Measurements from ENCODE around the gene CCL15. TPM values are rescaled to one million over a fixed set of nuclear protein-coding genes. Genes with fewer than 3 reads are reported as not detected.
A peak's percentile ranks its signal among the peaks of the same experiment; 100 is the strongest.
"Not testable (repeated sequence)": the region's sequence is repeated elsewhere in the genome, so short reads cannot be mapped to it uniquely, and the experiment has no call there.

CCL15 gene
- total RNA-seq, 1 donor from 2014 or later = 37.7 TPM

GRCh38 chr17:35995346-35995745, 6.0 kb downstream of the CCL15 start:
- DNase-seq (ENCODE audit: low spot score) = not testable (repeated sequence)

DNA sequence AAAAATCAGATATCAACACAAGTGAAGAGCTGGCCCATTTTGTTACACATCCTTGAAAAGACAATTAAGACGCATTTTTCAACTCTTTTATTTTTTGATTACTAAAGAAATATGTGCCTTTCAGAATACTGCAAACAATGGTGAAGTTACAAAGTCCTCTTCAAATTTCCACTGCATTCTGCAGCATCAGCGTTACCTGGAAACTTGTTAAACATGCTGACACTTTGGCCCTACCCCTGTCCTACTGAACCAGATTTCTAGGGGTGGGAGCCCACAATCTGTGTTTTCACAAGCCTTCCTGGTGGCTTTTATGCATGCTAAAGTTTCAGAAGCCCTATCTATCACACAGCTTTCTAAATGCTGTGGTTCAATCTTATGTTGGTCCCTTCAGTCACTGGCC, 10.3 kb downstream of the CCL15 start:
- DNase-seq (ENCODE audit: low spot score) = no peak

DNA sequence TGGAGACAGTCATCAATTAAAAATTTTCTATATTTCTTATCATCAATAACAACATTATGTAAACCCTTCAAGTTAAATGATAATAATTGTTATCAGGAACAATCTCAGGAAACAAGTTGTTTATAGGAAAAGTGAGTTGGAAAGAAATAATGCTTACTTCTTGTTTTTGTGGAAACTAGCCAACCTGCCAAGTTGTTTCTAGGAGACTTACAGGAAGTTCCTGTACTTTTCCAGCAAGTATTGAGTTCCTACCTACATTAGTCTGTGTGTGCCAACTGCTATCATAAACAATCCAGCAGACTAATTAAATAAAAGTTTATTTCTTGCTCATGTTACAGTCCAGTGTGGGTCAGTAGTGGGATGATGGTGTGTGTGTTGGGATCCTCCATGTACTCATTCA, 13.2 kb downstream of the CCL15 start:
- peak; percentile 26 for DNase-seq (ENCODE audit: low spot score)

DNA sequence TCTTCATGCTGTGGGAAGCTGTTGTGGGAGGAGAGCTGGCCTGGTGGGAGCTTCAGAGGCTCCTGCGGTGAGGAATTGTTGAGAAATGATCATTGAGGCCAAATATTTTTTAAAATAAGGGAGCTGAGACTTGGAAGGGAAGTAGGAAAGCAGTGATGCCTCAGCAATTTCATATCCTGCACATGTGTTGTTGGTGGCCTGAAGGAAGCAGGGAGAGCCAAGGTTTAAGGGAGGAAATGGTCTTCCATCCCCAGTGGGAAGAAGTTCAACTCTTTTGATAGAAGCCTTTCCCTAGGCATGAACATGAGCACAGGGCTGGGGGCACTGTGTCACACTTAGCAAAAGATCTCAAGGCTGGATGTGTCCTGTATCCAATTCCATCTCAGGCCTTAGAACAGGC, 14.7 kb downstream of the CCL15 start, which contains the start of gene CCL14:
Gene CCL14, minus strand, starts transcription at position 87 of the 400 bp plus-strand sequence. Its CDS starts 80 bp downstream, at position 7.
- no peak for DNase-seq (ENCODE audit: low spot score)

DNA sequence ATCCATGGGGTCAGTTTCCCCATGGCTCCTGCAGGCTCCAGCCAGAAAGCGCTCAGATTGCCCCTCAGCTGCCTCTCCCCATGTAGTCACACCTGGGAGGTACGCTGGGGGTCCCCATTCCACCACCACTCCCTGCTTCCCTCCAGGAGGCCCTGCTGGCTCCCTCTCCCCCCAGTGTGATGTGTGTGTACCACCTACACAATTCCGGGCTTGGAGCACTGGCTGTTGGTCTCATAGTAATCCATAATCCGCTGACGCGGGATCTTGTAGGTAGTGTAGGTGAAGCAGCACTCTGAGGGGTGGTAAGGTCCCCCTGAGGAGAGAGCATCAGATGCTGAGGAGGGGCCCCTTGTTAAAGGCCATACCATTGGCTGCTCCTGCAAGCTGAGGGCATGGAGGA, 17.2 kb downstream of the CCL15 start:
- peak; percentile 41 for DNase-seq (ENCODE audit: low spot score)

DNA sequence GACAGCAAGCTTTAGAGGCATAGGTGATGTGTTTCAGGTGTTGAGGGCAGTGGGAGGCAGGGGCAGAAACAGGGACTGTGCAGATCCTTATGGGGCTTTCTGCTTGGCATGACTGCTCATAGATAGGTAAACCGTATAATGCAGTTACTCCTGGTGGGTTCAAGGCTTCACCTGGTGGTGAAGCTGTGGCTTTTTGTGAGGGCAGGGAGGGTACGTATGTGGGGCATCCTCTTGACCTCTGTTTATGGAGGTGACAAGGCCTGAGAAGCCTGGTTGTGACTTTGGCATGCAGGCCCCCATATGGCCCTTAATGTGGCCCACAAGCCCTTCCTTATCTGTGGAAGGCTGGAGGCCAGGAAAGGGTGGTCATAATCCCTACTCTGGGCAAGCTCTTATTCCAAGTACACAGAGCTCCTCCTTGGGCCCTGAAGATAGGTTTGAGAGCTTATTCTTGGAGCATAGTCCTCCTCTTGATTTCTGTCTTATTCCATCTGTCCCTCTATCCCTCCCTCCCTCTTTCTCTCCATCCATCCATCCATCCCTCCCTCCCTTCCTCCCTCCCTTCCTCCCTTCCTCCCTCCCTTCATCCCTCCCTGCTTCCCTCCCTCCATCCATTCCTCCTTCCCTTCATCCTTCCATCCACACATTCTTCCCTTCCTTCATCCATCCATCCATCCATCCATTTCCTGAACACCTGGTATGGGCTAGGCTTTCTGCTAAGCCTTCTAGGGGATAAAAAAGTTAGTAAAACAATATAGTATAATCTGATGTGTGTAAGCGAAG, 18.8 kb downstream of the CCL15 start:
- peak; percentile 8 for DNase-seq (ENCODE audit: low spot score)

GRCh38 chr17:35981908-35982330, 19.4 kb downstream of the CCL15 start:
- DNase-seq (ENCODE audit: low spot score) = no peak

DNA sequence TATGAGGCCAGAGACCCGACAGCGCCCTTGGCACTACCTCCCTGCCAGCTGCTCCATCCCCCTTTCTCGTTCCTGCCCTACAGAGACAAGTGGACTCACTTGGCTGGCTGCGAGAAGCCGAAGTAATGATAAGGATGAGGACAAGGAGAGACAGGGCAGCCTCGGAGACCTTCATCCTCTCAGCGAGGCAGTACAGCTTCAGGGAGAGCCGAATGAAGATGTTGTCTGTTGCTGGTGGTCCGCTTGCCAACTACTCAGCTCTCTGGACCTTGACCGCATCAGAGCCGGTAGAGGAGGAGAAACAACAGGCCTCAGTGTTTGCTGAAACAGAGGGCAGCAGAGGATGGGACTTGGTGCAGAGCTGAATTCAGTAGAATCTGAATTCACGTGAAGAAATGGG, 20.1 kb downstream of the CCL15 start, which contains the start of gene CCL16:
Gene CCL16, minus strand, starts transcription at position 252 of the 400 bp plus-strand sequence. Its CDS starts 77 bp downstream, at position 175.
- no peak for DNase-seq (ENCODE audit: low spot score)

DNA sequence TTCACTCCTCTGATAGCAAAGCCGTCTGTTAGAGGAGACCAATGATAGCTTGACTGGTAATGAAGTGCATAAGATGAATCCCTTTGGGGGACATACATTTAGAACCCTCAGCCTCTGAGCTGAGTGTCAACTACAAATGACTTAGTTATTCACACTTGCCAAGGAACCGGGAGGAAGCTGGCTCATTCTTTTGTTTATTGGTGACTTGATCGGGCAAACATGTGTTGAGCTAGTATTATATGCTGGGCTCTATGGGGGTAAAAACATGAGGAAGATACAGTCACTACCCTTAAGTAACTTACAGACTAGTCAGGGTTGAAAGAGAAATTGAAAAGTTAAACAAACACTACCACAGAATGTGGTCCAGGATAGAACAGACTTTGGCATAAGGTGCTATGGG, 23.0 kb downstream of the CCL15 start:
- DNase-seq (ENCODE audit: low spot score) = no peak

DNA sequence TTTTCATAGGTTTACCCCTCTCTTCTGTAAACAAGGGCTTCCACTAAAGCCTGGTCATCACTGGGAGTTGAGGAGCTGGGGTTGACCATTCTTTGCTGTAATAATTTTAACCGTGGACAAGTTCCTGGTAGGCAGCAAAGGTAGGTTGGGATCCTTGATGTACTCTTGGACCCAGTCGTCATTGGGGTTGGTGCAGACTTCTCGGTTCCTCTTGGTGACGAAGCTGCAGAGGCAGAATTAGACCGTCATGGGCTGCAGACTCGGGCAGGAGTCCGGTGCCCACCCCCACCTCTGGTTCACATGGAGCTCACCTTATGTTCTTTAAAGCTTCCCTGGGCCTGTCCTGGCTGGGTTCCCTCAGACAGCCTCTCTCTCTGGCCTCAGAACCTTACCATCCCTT, 23.8 kb downstream of the CCL15 start:
- DNase-seq (ENCODE audit: low spot score) = no peak

- DNase-seq (ENCODE audit: low spot score) = peak; percentile 48
These were observed 27.8 kb downstream of the CCL15 start for GRCh38 chr17:35973333-35974260.

DNA sequence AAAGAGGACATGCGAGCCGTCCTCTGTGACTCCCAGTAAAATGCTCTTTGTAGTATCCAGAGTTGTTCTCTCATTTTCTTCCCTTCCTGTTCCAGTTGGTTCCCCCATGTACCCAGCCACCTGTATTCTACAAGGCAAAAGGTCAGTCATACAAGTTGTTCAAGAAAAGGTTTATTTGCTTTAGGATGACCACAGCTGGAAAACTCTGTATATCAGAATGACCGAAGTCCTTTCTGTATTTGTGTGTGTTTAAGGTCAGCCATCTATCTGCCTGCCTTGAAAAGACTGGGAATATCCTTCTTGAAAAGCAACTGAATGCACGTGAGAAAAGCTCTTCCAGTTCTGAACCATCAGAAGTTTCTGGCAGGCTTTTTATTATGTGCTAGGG, 28.4 kb downstream of the CCL15 start:
- peak; percentile 17 for DNase-seq (ENCODE audit: low spot score)

DNA sequence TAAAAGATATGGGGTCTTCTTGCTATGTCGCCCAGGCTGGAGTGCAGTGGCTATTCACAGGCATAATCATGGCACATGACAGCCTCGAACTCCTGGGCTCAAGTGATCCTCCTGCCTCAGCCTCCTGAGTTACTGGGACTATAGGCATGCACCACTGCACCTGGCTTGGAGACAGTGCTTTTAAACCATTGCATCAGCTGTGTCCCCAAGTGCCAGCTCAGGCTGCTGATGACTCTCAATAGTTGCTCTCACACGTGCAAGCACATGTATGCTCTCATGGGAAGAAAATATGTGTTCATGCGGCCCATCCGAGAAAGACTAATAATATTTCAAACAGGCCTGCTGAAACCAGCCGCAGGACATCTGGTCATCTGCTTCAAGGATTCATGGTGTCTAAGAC, 28.8 kb downstream of the CCL15 start:
- peak; percentile 20 for DNase-seq (ENCODE audit: low spot score)

DNA sequence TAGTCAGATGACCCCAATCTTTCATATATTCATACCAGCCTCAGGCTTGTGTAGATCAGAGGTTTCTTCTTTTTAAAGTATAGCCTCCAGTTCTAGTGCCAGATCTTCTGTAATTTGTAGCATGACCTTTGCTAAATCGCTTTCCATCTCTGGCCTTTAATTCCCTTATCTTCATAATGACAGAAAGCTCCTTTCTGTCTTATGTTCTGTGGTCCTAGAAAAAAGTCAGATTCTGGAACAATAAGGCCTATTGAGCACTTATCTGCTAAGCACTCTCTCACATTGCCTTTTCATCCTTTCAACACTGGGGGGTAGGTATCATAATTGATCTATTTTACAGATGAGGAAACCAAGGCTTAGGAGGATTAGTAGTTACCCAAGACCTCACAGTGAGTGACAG, 29.3 kb downstream of the CCL15 start:
- DNase-seq (ENCODE audit: low spot score) = no peak

GRCh38 chr17:35969558-35970380, 31.6 kb downstream of the CCL15 start:
- peak; percentile 87 for DNase-seq (ENCODE audit: low spot score)

DNA sequence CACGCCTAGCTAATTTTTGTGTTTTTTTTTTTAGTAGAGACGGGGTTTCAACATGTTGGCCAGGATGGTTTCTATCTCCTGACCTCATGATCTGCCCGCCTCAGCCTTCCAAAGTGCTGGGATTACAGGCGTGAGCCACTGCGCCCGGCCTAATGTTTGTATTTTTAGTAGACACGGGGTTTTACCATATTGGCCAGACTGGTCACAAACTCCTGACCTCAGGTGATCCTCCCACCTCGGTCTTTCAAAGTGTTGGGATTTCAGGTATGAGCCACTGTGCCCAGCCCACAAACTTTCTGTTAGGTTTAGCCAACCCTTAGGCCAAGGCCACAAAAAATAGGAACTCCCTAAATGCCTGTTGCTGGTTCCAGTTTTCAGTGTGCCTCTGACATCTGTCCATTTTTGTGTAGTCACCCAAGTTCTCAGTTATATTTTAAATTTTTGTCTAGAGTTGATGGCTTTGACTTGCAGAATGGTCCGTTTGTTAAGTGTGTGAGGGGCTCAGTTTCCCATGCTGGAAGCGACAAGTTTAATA, 32.8 kb downstream of the CCL15 start:
- peak; percentile 10 for DNase-seq (ENCODE audit: low spot score)

- DNase-seq (ENCODE audit: low spot score) = no peak
These were observed 36.1 kb downstream of the CCL15 start for GRCh38 chr17:35965272-35965671.

DNA sequence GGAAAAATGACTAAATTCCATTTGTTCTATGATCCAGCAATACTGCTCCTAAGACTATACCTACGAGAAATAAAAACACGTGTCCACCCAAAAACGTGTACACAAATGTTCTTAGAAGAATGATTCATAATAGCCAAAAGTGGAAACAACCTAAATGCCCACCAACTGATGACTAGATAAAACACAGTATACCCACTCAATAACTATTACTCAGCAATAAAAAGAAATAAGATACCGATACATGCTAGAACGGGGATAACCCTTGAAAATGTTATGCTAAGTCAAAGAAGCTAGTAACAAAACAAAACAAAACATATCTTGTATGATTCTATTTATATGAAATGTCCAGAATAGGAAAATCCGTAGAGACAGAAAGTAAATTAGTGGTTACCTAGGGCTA, 37.7 kb downstream of the CCL15 start:
- no peak for DNase-seq (ENCODE audit: low spot score)

- no peak for DNase-seq (ENCODE audit: low spot score)
These were observed 47.6 kb downstream of the CCL15 start for GRCh38 chr17:35953720-35954119.

- no peak for DNase-seq (ENCODE audit: low spot score)
These were observed 52.0 kb downstream of the CCL15 start for GRCh38 chr17:35949401-35949800.

- DNase-seq (ENCODE audit: low spot score) = no peak
These were observed 53.3 kb downstream of the CCL15 start for GRCh38 chr17:35948092-35948491.
